NCI-H2107 (cell line): Measurements from ENCODE around the gene C2orf92.

Experiments used
- DNase-seq: peaks from one replicate; lab custom pipeline; 2025; lab: John Stamatoyannopoulos, UW

The C2orf92 gene

GRCh38 chr2:97714084-97714949 is 44.8 kb downstream of the C2orf92 start:
- no peak for DNase-seq

GRCh38 chr2:97714950-97715652 is 45.6 kb downstream of the C2orf92 start:
- no peak for DNase-seq

GRCh38 chr2:97715951-97716694 is 46.6 kb downstream of the C2orf92 start:
- DNase-seq: no peak

GRCh38 chr2:97716695-97717612 is 47.4 kb downstream of the C2orf92 start:
- no peak for DNase-seq

GRCh38 chr2:97717613-97717995 is 48.1 kb downstream of the C2orf92 start:
- DNase-seq: no peak

GRCh38 chr2:97718051-97718882 is 48.8 kb downstream of the C2orf92 start:
- no peak for DNase-seq

- no peak for DNase-seq
These were observed 49.4 kb downstream of the C2orf92 start for GRCh38 chr2:97718942-97719341.

- DNase-seq: no peak
These were observed 50.0 kb downstream of the C2orf92 start for GRCh38 chr2:97719362-97720155.

GRCh38 chr2:97720746-97721145 is 51.2 kb downstream of the C2orf92 start:
- no peak for DNase-seq

GRCh38 chr2:97722227-97722626 is 52.7 kb downstream of the C2orf92 start:
- DNase-seq: no peak

GRCh38 chr2:97723156-97724072 is 53.9 kb downstream of the C2orf92 start:
- DNase-seq: no peak

GRCh38 chr2:97724073-97724410 is 54.5 kb downstream of the C2orf92 start:
- no peak for DNase-seq

- DNase-seq: no peak
These were observed 55.0 kb downstream of the C2orf92 start for GRCh38 chr2:97724501-97724900.

- no peak for DNase-seq
These were observed 55.6 kb downstream of the C2orf92 start for GRCh38 chr2:97724946-97725688.

- DNase-seq: no peak
These were observed 57.0 kb downstream of the C2orf92 start for GRCh38 chr2:97726261-97727064.

GRCh38 chr2:97727296-97727695 is 57.8 kb downstream of the C2orf92 start:
- DNase-seq: no peak

- no peak for DNase-seq
These were observed 58.7 kb downstream of the C2orf92 start for GRCh38 chr2:97728091-97728731.
